Esophagus muscularis mucosa (tissue), 3 donors: ENCODE results near the gene MYH11.

Experiments used
- POLR2AphosphoS5 ChIP-seq, 2 donors: sonication (generic); formaldehyde crosslinking; IDR thresholded peaks; one replicate each; pipeline ENCODE4 v1.6.1; 2017; ENCODE audit warnings: antibody characterized with exemption in 2 of 2
- TF ChIP-seq, protein P1 (sequence below), 3 experiments: fragments of 200-600 bp in 2 of 3; fragments of 450-650 bp in 1 of 3; sonication (generic) in 2 of 3; IDR thresholded peaks; one replicate each; pipeline ENCODE4 v1.5.1; 2017 to 2019; ENCODE audit warnings: antibody characterized with exemption in 3 of 3, mild to moderate bottlenecking in 2 of 3, moderate library complexity in 1 of 3

DNA sequence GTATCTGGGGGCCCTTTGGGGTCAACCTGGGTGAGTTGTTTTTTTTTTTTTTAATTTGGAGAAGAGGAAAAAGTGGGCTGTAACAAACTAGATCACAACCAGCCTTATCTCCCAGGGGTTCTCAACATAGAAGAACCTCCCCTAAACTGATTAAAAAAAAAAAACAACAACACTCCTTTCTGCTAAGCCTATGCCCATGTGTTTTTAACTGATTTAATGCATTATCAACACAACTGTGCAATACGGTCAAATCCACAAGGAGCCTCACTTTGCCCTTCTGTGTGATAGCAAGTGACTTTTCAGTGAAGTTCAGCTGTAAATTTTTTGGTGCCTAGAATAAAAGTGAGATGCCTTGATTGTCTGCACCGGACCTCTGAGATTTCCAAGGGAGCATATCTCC, 646 bp downstream of the MYH11 start:
- no peak for TF ChIP-seq POLR2AphosphoS5 (IDR thresholded peaks at IDR 0.05)
- TF ChIP-seq, protein P1, sequence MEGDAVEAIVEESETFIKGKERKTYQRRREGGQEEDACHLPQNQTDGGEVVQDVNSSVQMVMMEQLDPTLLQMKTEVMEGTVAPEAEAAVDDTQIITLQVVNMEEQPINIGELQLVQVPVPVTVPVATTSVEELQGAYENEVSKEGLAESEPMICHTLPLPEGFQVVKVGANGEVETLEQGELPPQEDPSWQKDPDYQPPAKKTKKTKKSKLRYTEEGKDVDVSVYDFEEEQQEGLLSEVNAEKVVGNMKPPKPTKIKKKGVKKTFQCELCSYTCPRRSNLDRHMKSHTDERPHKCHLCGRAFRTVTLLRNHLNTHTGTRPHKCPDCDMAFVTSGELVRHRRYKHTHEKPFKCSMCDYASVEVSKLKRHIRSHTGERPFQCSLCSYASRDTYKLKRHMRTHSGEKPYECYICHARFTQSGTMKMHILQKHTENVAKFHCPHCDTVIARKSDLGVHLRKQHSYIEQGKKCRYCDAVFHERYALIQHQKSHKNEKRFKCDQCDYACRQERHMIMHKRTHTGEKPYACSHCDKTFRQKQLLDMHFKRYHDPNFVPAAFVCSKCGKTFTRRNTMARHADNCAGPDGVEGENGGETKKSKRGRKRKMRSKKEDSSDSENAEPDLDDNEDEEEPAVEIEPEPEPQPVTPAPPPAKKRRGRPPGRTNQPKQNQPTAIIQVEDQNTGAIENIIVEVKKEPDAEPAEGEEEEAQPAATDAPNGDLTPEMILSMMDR (IDR thresholded peaks at IDR 0.05): no peak
